Measurements from ENCODE around the gene GDAP1L1.

DNA sequence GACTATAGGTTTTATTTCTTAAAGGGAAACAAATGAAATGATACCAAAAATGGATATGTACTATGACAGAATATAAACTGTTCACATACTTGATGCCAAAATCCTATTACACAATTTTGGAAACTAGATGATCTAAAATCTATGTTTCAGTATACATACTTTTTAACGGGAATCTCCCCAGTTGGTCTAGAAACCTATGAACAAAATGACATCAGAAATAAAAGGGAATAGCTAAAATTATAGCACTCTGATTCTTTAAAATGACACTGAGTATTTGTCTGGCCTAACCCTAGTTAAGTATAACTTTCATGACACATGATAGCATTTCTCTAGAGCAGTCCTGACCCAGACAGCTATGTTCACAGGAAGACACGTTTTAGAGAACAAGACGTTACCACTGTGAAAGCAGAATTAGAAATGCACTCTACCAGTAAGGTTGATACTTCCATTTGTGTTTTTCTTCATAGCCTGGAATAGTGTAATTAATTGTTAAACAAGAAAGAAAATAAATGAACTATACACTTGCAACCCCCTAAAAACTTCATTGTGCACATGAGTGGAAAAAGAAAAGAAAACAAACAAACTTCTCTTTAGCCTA lies 39.9 kb upstream of the GDAP1L1 start:
- TF ChIP-seq, protein P1, sequence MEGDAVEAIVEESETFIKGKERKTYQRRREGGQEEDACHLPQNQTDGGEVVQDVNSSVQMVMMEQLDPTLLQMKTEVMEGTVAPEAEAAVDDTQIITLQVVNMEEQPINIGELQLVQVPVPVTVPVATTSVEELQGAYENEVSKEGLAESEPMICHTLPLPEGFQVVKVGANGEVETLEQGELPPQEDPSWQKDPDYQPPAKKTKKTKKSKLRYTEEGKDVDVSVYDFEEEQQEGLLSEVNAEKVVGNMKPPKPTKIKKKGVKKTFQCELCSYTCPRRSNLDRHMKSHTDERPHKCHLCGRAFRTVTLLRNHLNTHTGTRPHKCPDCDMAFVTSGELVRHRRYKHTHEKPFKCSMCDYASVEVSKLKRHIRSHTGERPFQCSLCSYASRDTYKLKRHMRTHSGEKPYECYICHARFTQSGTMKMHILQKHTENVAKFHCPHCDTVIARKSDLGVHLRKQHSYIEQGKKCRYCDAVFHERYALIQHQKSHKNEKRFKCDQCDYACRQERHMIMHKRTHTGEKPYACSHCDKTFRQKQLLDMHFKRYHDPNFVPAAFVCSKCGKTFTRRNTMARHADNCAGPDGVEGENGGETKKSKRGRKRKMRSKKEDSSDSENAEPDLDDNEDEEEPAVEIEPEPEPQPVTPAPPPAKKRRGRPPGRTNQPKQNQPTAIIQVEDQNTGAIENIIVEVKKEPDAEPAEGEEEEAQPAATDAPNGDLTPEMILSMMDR (IDR thresholded peaks at IDR 0.05 in 4 of 5, conservative IDR thresholded peaks at IDR 0.05 in 1 of 5) = no peak
- TF ChIP-seq POLR2A (IDR thresholded peaks at IDR 0.05) = peak; percentile 45 to 80
